Loucy (cell line): ENCODE results near the gene TMBIM1.

Experiments
- H2AFZ ChIP-seq: fragments of 200-600 bp; sonication (generic); 2 replicates; pipeline ENCODE4 v1.6.0; 2016; ENCODE audit warnings: antibody characterized with exemption, mild to moderate bottlenecking, low read length, moderate library complexity
- H3F3A ChIP-seq: fragments of 200-600 bp; 2 replicates; pipeline ENCODE4 v1.6.0; 2016; ENCODE audit warnings: antibody characterized with exemption, low read depth, mild to moderate bottlenecking
- H3K27me3 ChIP-seq: fragments of 200-600 bp; sonication (generic); 2 replicates; pipeline ENCODE4 v1.6.1; 2014; ENCODE audit warnings: low read length, mild to moderate bottlenecking; ENCODE audit not compliant: insufficient read depth, poor library complexity, severe bottlenecking
- H3K36me3 ChIP-seq: fragments of 200-600 bp; sonication (generic); 2 replicates; pipeline ENCODE4 v1.6.1; 2016; ENCODE audit warnings: low read length; ENCODE audit not compliant: insufficient read depth
- H3K4me1 ChIP-seq: fragments of 200-600 bp; sonication (generic); 2 replicates; pipeline ENCODE4 v1.5.1; 2014; ENCODE audit warnings: low read length, mild to moderate bottlenecking; ENCODE audit not compliant: insufficient read depth, poor library complexity, severe bottlenecking
- H3K4me2 ChIP-seq: fragments of 200-600 bp; sonication (generic); 2 replicates; pipeline ENCODE4 v1.6.0; 2014; ENCODE audit warnings: antibody characterized with exemption, low read length, low read depth, mild to moderate bottlenecking; ENCODE audit not compliant: poor library complexity, severe bottlenecking
- H3K4me3 ChIP-seq: fragments of 200-600 bp; sonication (generic); 2 replicates; pipeline ENCODE4 v1.5.1; 2014; ENCODE audit warnings: low read length, mild to moderate bottlenecking, mixed read lengths; ENCODE audit not compliant: poor library complexity, severe bottlenecking
- H3K79me2 ChIP-seq: fragments of 200-600 bp; sonication (generic); 2 replicates; pipeline ENCODE4 v1.6.1; 2014; ENCODE audit warnings: low read length; ENCODE audit not compliant: insufficient read depth
- H3K9ac ChIP-seq: fragments of 200-600 bp; sonication (generic); 2 replicates; pipeline ENCODE4 v1.6.0; 2014; ENCODE audit warnings: mild to moderate bottlenecking, low read depth, low read length, moderate library complexity; ENCODE audit not compliant: poor library complexity, severe bottlenecking
- H3K9me2 ChIP-seq: fragments of 200-600 bp; sonication (generic); replicated peaks from 2 replicates; pipeline ENCODE4 v1.6.1; 2016; ENCODE audit warnings: low read depth, low read length, mixed read lengths
- H3K9me3 ChIP-seq: fragments of 200-600 bp; sonication (generic); 2 replicates; pipeline ENCODE4 v1.6.1; 2014; ENCODE audit warnings: mild to moderate bottlenecking, antibody characterized with exemption, low read length, low read depth; ENCODE audit not compliant: insufficient read depth
- H4K20me1 ChIP-seq: fragments of 200-600 bp; sonication (generic); 2 replicates; pipeline ENCODE4 v1.6.0; 2014; ENCODE audit warnings: antibody characterized with exemption, low read length, mild to moderate bottlenecking; ENCODE audit not compliant: insufficient read depth, poor library complexity, severe bottlenecking
- CTCF ChIP-seq: fragments of 200-600 bp; sonication (generic); conservative IDR thresholded peaks from 2 replicates; pipeline ENCODE4 v1.5.1; 2014; ENCODE audit warnings: mild to moderate bottlenecking, antibody characterized with exemption, low read length
- EZH2phosphoT487 ChIP-seq: fragments of 200-600 bp; IDR thresholded peaks from 2 replicates; pipeline ENCODE4 v1.6.1; 2018; ENCODE audit warnings: antibody characterized with exemption, mild to moderate bottlenecking, moderate library complexity, borderline replicate concordance

Gene TMBIM1

GRCh38 chr2:218305383-218305782 lies 13.1 kb upstream of the TMBIM1 start:
- Histone ChIP-seq H3K4me2 (no peak overlapping the region), H3K9me2 (no peaks in the 10 kb centered on the region)
- TF ChIP-seq CTCF: no peak
- no peak for TF ChIP-seq EZH2phosphoT487

GRCh38 chr2:218301176-218301819 lies 9.0 kb upstream of the TMBIM1 start:
- peak overlapping the region; percentile 98 for H2AFZ ChIP-seq

More at GRCh38 chr2:218305383-218305782, 13.1 kb upstream of the TMBIM1 start:
- H3K79me2 ChIP-seq: no peaks in the 10 kb centered on the region
- no peaks in the 10 kb centered on the region for H4K20me1 ChIP-seq
- H3K9ac ChIP-seq: no peak overlapping the region
- no peaks in the 10 kb centered on the region for H3F3A ChIP-seq
- no peaks in the 10 kb centered on the region for H3K27me3 ChIP-seq
- no peak overlapping the region for H2AFZ ChIP-seq
- H3K36me3 ChIP-seq: no peaks in the 10 kb centered on the region
- H3K4me1 ChIP-seq: peaks cover 2% of the 10 kb centered on the region
- no peaks in the 10 kb centered on the region for H3K9me3 ChIP-seq
- no peak overlapping the region for H3K4me3 ChIP-seq

GRCh38 chr2:218300141-218300540 lies 7.8 kb upstream of the TMBIM1 start:
- no peaks in the 10 kb centered on the region for H3K79me2 ChIP-seq
- no peak overlapping the region for H3K4me3 ChIP-seq
- no peaks in the 10 kb centered on the region for H4K20me1 ChIP-seq
- peaks cover 2% of the 10 kb centered on the region for H3K4me1 ChIP-seq
- H3F3A ChIP-seq: no peaks in the 10 kb centered on the region
- H3K9me3 ChIP-seq: no peaks in the 10 kb centered on the region
- TF ChIP-seq CTCF (no peak), EZH2phosphoT487 (no peak)
- no peak overlapping the region for H3K9ac ChIP-seq
- no peak overlapping the region; the same call in 1 of the 2 replicates for H2AFZ ChIP-seq
- no peaks in the 10 kb centered on the region for H3K9me2 ChIP-seq
- H3K27me3 ChIP-seq: no peaks in the 10 kb centered on the region
- H3K4me2 ChIP-seq: no peak overlapping the region
- no peaks in the 10 kb centered on the region for H3K36me3 ChIP-seq

More at GRCh38 chr2:218301176-218301819, 9.0 kb upstream of the TMBIM1 start:
- H3K9me2 ChIP-seq: no peaks in the 10 kb centered on the region
- peak overlapping the region; percentile 68 for H3K9ac ChIP-seq
- peak; percentile 92 for TF ChIP-seq CTCF
- TF ChIP-seq EZH2phosphoT487: no peak
- H3K79me2 ChIP-seq: no peaks in the 10 kb centered on the region
- H4K20me1 ChIP-seq: no peaks in the 10 kb centered on the region
- H3K4me3 ChIP-seq: no peak overlapping the region
- H3K9me3 ChIP-seq: no peaks in the 10 kb centered on the region
- no peaks in the 10 kb centered on the region for H3K27me3 ChIP-seq
- H3K4me1 ChIP-seq: peaks cover 2% of the 10 kb centered on the region
- no peak overlapping the region for H3K4me2 ChIP-seq
- H3F3A ChIP-seq: no peaks in the 10 kb centered on the region
- H3K36me3 ChIP-seq: no peaks in the 10 kb centered on the region
